ENCODE results near the gene SNX7. TPM values are rescaled to one million over a fixed set of nuclear protein-coding genes. Genes with fewer than 3 reads are reported as not detected.

The SNX7 gene
- total RNA-seq, 1 donor from 2014 or later: not detected

GRCh38 chr1:98704474-98704873, 43.0 kb downstream of the SNX7 start:
- intact Hi-C loops (cut with micrococcal nuclease): no loop called here
- H3K27ac Mint-ChIP-seq: no peak overlapping the region
- H3K4me3 Mint-ChIP-seq (ENCODE audit: low read depth): no peak overlapping the region
- no peaks in the 10 kb centered on the region for H3K4me1 Mint-ChIP-seq (ENCODE audit: low read depth)
- H3K27me3 Mint-ChIP-seq (ENCODE audit: low read depth): no peaks in the 10 kb centered on the region
- no peak for DNase-seq (ENCODE audit: low spot score)
- no peaks in the 10 kb centered on the region for H3K36me3 Mint-ChIP-seq (ENCODE audit: low read depth)
- H3K9me3 Mint-ChIP-seq: no peaks in the 10 kb centered on the region

- no peak overlapping the region for H3K4me3 Mint-ChIP-seq (ENCODE audit: low read depth)
- H3K27ac Mint-ChIP-seq: no peak overlapping the region
- no peaks in the 10 kb centered on the region for H3K9me3 Mint-ChIP-seq
- DNase-seq (ENCODE audit: low spot score): no peak
- H3K4me1 Mint-ChIP-seq (ENCODE audit: low read depth): no peaks in the 10 kb centered on the region
- no peaks in the 10 kb centered on the region for H3K27me3 Mint-ChIP-seq (ENCODE audit: low read depth)
- intact Hi-C loops (cut with micrococcal nuclease): no loop called here
- H3K36me3 Mint-ChIP-seq (ENCODE audit: low read depth): no peaks in the 10 kb centered on the region
Observed at GRCh38 chr1:98704971-98705370, 43.5 kb downstream of the SNX7 start.

- Mint-ChIP-seq H3K36me3 (ENCODE audit: low read depth) (no peaks in the 10 kb centered on the region), H3K4me1 (ENCODE audit: low read depth) (no peaks in the 10 kb centered on the region), H3K27ac (no peak overlapping the region), H3K4me3 (ENCODE audit: low read depth) (no peak overlapping the region), H3K9me3 (no peaks in the 10 kb centered on the region), H3K27me3 (ENCODE audit: low read depth) (no peaks in the 10 kb centered on the region)
- no peak for DNase-seq (ENCODE audit: low spot score)
- intact Hi-C loops (cut with micrococcal nuclease): no loop called here
Observed at GRCh38 chr1:98705591-98705990, 44.1 kb downstream of the SNX7 start.

- intact Hi-C loops (cut with micrococcal nuclease): no loop called here
- H3K27ac Mint-ChIP-seq: no peak overlapping the region
- H3K4me1 Mint-ChIP-seq (ENCODE audit: low read depth): no peaks in the 10 kb centered on the region
- H3K4me3 Mint-ChIP-seq (ENCODE audit: low read depth): no peak overlapping the region
- H3K9me3 Mint-ChIP-seq: no peaks in the 10 kb centered on the region
- DNase-seq (ENCODE audit: low spot score): no peak
- H3K27me3 Mint-ChIP-seq (ENCODE audit: low read depth): no peaks in the 10 kb centered on the region
- no peaks in the 10 kb centered on the region for H3K36me3 Mint-ChIP-seq (ENCODE audit: low read depth)
Observed at GRCh38 chr1:98706173-98706843, 44.8 kb downstream of the SNX7 start.

- no peak for DNase-seq (ENCODE audit: low spot score)
- H3K36me3 Mint-ChIP-seq (ENCODE audit: low read depth): no peaks in the 10 kb centered on the region
- H3K27me3 Mint-ChIP-seq (ENCODE audit: low read depth): no peaks in the 10 kb centered on the region
- intact Hi-C loops (cut with micrococcal nuclease): no loop called here
- no peak overlapping the region for H3K27ac Mint-ChIP-seq
- H3K4me1 Mint-ChIP-seq (ENCODE audit: low read depth): no peaks in the 10 kb centered on the region
- H3K9me3 Mint-ChIP-seq: no peaks in the 10 kb centered on the region
- H3K4me3 Mint-ChIP-seq (ENCODE audit: low read depth): no peak overlapping the region
Observed at GRCh38 chr1:98707556-98707955, 46.0 kb downstream of the SNX7 start.

- intact Hi-C loops (cut with micrococcal nuclease): no loop called here
- no peak overlapping the region for H3K4me3 Mint-ChIP-seq (ENCODE audit: low read depth)
- no peaks in the 10 kb centered on the region for H3K36me3 Mint-ChIP-seq (ENCODE audit: low read depth)
- DNase-seq (ENCODE audit: low spot score): no peak
- no peak overlapping the region for H3K27ac Mint-ChIP-seq
- H3K27me3 Mint-ChIP-seq (ENCODE audit: low read depth): no peaks in the 10 kb centered on the region
- no peaks in the 10 kb centered on the region for H3K4me1 Mint-ChIP-seq (ENCODE audit: low read depth)
- no peaks in the 10 kb centered on the region for H3K9me3 Mint-ChIP-seq
Observed at GRCh38 chr1:98709906-98710305, 48.4 kb downstream of the SNX7 start.

GRCh38 chr1:98723574-98723973, 62.1 kb downstream of the SNX7 start:
- intact Hi-C loops (cut with micrococcal nuclease): no loop called here
- Mint-ChIP-seq H3K36me3 (ENCODE audit: low read depth) (no peaks in the 10 kb centered on the region), H3K27ac (no peak overlapping the region), H3K4me3 (ENCODE audit: low read depth) (no peak overlapping the region), H3K9me3 (no peaks in the 10 kb centered on the region), H3K4me1 (ENCODE audit: low read depth) (no peaks in the 10 kb centered on the region), H3K27me3 (ENCODE audit: low read depth) (no peaks in the 10 kb centered on the region)
- no peak for DNase-seq (ENCODE audit: low spot score)

- Mint-ChIP-seq H3K36me3 (ENCODE audit: low read depth) (no peaks in the 10 kb centered on the region), H3K27ac (no peak overlapping the region), H3K9me3 (no peaks in the 10 kb centered on the region), H3K27me3 (ENCODE audit: low read depth) (no peaks in the 10 kb centered on the region), H3K4me3 (ENCODE audit: low read depth) (no peak overlapping the region), H3K4me1 (ENCODE audit: low read depth) (no peaks in the 10 kb centered on the region)
- no peak for DNase-seq (ENCODE audit: low spot score)
- intact Hi-C loops (cut with micrococcal nuclease): no loop called here
Observed at GRCh38 chr1:98732985-98733781, 71.7 kb downstream of the SNX7 start.

- Mint-ChIP-seq H3K4me1 (ENCODE audit: low read depth) (no peaks in the 10 kb centered on the region), H3K36me3 (ENCODE audit: low read depth) (no peaks in the 10 kb centered on the region), H3K27me3 (ENCODE audit: low read depth) (no peaks in the 10 kb centered on the region), H3K9me3 (no peaks in the 10 kb centered on the region), H3K4me3 (ENCODE audit: low read depth) (no peak overlapping the region), H3K27ac (no peak overlapping the region)
- intact Hi-C loops (cut with micrococcal nuclease): no loop called here
- no peak for DNase-seq (ENCODE audit: low spot score)
Observed at GRCh38 chr1:98733782-98734112, 72.2 kb downstream of the SNX7 start.

GRCh38 chr1:98735756-98736155, 74.2 kb downstream of the SNX7 start:
- Mint-ChIP-seq H3K27me3 (ENCODE audit: low read depth) (peaks cover 2% of the 10 kb centered on the region), H3K4me1 (ENCODE audit: low read depth) (no peaks in the 10 kb centered on the region), H3K27ac (no peak overlapping the region), H3K4me3 (ENCODE audit: low read depth) (no peak overlapping the region), H3K9me3 (no peaks in the 10 kb centered on the region), H3K36me3 (ENCODE audit: low read depth) (no peaks in the 10 kb centered on the region)
- no peak for DNase-seq (ENCODE audit: low spot score)
- intact Hi-C loops (cut with micrococcal nuclease): no loop called here

GRCh38 chr1:98737835-98738234, 76.3 kb downstream of the SNX7 start:
- no peaks in the 10 kb centered on the region for H3K9me3 Mint-ChIP-seq
- no peaks in the 10 kb centered on the region for H3K4me1 Mint-ChIP-seq (ENCODE audit: low read depth)
- intact Hi-C loops (cut with micrococcal nuclease): no loop called here
- no peak overlapping the region for H3K4me3 Mint-ChIP-seq (ENCODE audit: low read depth)
- H3K36me3 Mint-ChIP-seq (ENCODE audit: low read depth): no peaks in the 10 kb centered on the region
- no peak for DNase-seq (ENCODE audit: low spot score)
- H3K27ac Mint-ChIP-seq: no peak overlapping the region
- peaks cover 2% of the 10 kb centered on the region for H3K27me3 Mint-ChIP-seq (ENCODE audit: low read depth)

- H3K27ac Mint-ChIP-seq: no peak overlapping the region
- no peak for DNase-seq (ENCODE audit: low spot score)
- no peaks in the 10 kb centered on the region for H3K9me3 Mint-ChIP-seq
- H3K4me1 Mint-ChIP-seq (ENCODE audit: low read depth): no peaks in the 10 kb centered on the region
- H3K36me3 Mint-ChIP-seq (ENCODE audit: low read depth): no peaks in the 10 kb centered on the region
- intact Hi-C loops (cut with micrococcal nuclease): no loop called here
- H3K4me3 Mint-ChIP-seq (ENCODE audit: low read depth): no peak overlapping the region
- H3K27me3 Mint-ChIP-seq (ENCODE audit: low read depth): peaks cover 3% of the 10 kb centered on the region
Observed at GRCh38 chr1:98739762-98740161, 78.2 kb downstream of the SNX7 start.

GRCh38 chr1:98741164-98741563, 79.6 kb downstream of the SNX7 start:
- Mint-ChIP-seq H3K9me3 (no peaks in the 10 kb centered on the region), H3K4me1 (ENCODE audit: low read depth) (no peaks in the 10 kb centered on the region), H3K27me3 (ENCODE audit: low read depth) (peaks cover 5% of the 10 kb centered on the region), H3K27ac (no peak overlapping the region), H3K36me3 (ENCODE audit: low read depth) (no peaks in the 10 kb centered on the region), H3K4me3 (ENCODE audit: low read depth) (no peak overlapping the region)
- DNase-seq (ENCODE audit: low spot score): no peak
- intact Hi-C loops (cut with micrococcal nuclease): no loop called here

Data from activated T-helper 2 cell treated with anti-CD3 and anti-CD28 coated beads, Interferon-gamma antibody, Interleukin-2, Interleukin-4, amounts not matched to agents 10 μg/mL and 5 μg/mL and 100 μg/mL, durations not matched to agents 14 hours and 24 hours and 36 hours (primary cell).